VCaP (cell line): Measurements from ENCODE around the gene ANK3.

Experiments used
- H3K27ac ChIP-seq: fragments of 450-650 bp; 2 replicates; pipeline ENCODE4 v1.5.1; 2017
- TF ChIP-seq, protein P1 (sequence below): fragments of 450-650 bp; conservative IDR thresholded peaks from 2 replicates; pipeline ENCODE4 v1.5.1; 2017; ENCODE audit warnings: mild to moderate bottlenecking, moderate library complexity

Gene ANK3

GRCh38 chr10:60139798-60140566, 249.7 kb downstream of the ANK3 start:
- TF ChIP-seq, protein P1, sequence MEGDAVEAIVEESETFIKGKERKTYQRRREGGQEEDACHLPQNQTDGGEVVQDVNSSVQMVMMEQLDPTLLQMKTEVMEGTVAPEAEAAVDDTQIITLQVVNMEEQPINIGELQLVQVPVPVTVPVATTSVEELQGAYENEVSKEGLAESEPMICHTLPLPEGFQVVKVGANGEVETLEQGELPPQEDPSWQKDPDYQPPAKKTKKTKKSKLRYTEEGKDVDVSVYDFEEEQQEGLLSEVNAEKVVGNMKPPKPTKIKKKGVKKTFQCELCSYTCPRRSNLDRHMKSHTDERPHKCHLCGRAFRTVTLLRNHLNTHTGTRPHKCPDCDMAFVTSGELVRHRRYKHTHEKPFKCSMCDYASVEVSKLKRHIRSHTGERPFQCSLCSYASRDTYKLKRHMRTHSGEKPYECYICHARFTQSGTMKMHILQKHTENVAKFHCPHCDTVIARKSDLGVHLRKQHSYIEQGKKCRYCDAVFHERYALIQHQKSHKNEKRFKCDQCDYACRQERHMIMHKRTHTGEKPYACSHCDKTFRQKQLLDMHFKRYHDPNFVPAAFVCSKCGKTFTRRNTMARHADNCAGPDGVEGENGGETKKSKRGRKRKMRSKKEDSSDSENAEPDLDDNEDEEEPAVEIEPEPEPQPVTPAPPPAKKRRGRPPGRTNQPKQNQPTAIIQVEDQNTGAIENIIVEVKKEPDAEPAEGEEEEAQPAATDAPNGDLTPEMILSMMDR, result no peak
- H3K27ac ChIP-seq, result no peak overlapping the region

DNA sequence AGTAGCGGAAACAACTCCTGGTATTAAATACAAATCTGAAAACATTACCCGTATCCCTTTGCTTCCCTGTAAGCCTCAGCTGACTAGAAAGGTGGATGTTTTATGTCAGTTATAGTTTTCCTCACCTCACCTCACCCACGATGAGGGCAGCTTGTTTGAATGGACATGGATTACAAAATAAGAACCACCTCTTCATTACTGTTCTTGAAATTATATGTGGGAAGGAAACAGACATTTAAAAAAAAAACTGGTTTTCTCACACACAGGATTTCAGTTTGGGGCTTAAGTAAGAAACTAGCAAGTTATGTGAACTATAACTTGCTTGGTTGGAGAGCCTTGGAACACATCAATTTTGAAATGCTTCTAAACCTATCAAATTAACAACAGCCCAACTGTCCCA, 250.4 kb downstream of the ANK3 start:
- TF ChIP-seq, protein P1, result no peak
- H3K27ac ChIP-seq, result no peak overlapping the region

DNA sequence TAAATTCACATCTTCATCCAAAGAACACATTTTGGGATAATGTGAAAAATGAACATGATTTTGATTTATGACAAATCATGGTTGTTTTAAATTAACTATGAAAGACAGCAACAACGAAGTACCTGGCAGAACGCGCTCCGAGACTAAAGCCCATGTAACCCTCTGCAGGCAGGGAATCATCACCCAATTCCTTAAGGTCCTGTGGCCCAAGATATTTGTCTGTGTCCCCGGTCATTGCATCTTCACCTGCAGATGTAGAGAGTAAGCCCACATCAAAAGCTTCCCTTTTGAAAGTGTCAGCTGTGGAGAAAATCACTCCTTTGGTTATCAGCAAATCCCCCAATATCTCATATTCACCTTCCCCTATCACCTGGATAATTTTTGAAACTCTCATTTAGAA, 250.8 kb downstream of the ANK3 start:
- H3K27ac ChIP-seq, result no peak overlapping the region
- TF ChIP-seq, protein P1, result no peak

- TF ChIP-seq, protein P1, result no peak
- no peak overlapping the region for H3K27ac ChIP-seq
Observed at GRCh38 chr10:60138026-60138425, 251.6 kb downstream of the ANK3 start.

- TF ChIP-seq, protein P1, result no peak
- no peak overlapping the region for H3K27ac ChIP-seq
Observed at GRCh38 chr10:60137292-60137992, 252.2 kb downstream of the ANK3 start.

DNA sequence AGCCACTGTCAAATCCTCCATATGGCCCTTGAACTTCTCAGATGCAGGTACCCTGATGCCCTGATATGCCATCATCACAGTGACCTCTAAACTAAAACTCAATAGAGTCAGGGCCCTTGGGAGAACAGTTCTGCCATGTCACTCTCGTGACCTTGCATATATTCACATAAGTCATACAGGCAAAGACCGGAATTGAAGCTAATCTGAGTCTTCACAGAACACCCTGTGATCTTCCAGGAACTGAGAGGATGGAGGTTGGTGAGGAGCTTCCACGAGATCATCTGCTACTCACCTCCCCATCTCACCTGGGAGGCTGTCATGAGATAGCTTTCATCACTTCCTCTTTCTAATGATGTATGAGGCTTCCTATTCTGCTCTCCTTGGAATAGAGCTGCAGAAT, 254.7 kb downstream of the ANK3 start:
- TF ChIP-seq, protein P1, result no peak

DNA sequence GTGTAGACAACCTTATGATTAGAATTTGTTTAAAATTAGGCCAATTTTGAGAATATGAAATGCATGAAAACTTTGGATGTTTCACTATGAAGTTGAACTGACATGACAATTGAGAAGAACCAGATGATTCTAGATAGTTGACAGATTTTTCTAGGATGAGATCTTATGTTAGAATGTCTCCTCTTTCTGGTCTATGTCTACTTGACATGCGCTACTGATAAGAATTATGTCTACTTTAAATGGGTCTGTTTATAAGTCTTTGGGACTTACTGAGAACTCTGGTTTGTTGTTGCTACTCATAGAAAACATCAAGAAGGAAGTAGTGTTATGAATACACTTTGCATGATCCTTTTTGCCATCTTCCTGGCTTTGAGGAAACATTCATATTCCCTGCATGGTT, 255.1 kb downstream of the ANK3 start:
- TF ChIP-seq, protein P1, result no peak
- H3K27ac ChIP-seq, result no peak overlapping the region

More for the DNA sequence above, 254.7 kb downstream of the ANK3 start:
- H3K27ac ChIP-seq, result no peak overlapping the region
